Motor neuron (in vitro differentiated cells): ENCODE data around the gene KRT32. TPM values are rescaled to one million over a fixed set of nuclear protein-coding genes. Genes with fewer than 3 reads are reported as not detected.

ENCODE experiments used
- total RNA-seq, 8 experiments: library from RNA; unstranded; fragments of 300-600 nt; gene quantifications; 2 replicates each; pipeline versions ENCODE4 v1.2.3 to v1.2.4, GENCODE V29; 2022

KRT32 gene
- total RNA-seq, 8 experiments from 2014 or later: 0.05 TPM; not detected in 7

Other genes with a start within 250 kb of the KRT32 start
- under 1 TPM in 1 of 8 experiments, not detected in 7; 0.85 TPM for gene KRTAP9-2, start 240.7 kb downstream of the KRT32 start, total RNA-seq
- gene KRTAP9-3, start 234.9 kb downstream of the KRT32 start, total RNA-seq: under 1 TPM in 1 of 8 experiments, not detected in 7; 0.21 TPM
- not detected for gene KRTAP9-8, start 229.4 kb downstream of the KRT32 start, total RNA-seq
- gene KRTAP9-4, start 217.7 kb downstream of the KRT32 start, total RNA-seq: not detected
- under 1 TPM in 1 of 8 experiments, not detected in 7; 0.28 TPM for gene KRTAP9-9, start 212.0 kb downstream of the KRT32 start, total RNA-seq
- gene KRTAP9-6, start 202.0 kb downstream of the KRT32 start, total RNA-seq: not detected
- gene KRTAP9-7, start 191.7 kb downstream of the KRT32 start, total RNA-seq: under 1 TPM in 1 of 8 experiments, not detected in 7; 0.45 TPM
- under 1 TPM in 1 of 8 experiments, not detected in 7; 0.57 TPM for gene KRTAP29-1, start 164.5 kb downstream of the KRT32 start, total RNA-seq
- under 1 TPM in 4 of 8 experiments, not detected in 4; 0.17 to 1.00 (median 0.27) TPM for gene KRTAP16-1, start 158.1 kb downstream of the KRT32 start, total RNA-seq
- under 1 TPM in 1 of 8 experiments, not detected in 7; 0.57 TPM for gene KRTAP17-1, start 151.7 kb downstream of the KRT32 start, total RNA-seq
- not detected for gene KRT33A, start 116.6 kb downstream of the KRT32 start, total RNA-seq
- gene KRT33B, start 97.6 kb downstream of the KRT32 start, total RNA-seq: under 1 TPM in 1 of 8 experiments, not detected in 7; 0.13 TPM
- under 1 TPM in 2 of 8 experiments, not detected in 6; 0.14 TPM for gene KRT34, start 85.1 kb downstream of the KRT32 start, total RNA-seq
- gene KRT31, start 69.8 kb downstream of the KRT32 start, total RNA-seq: under 1 TPM in 2 of 8 experiments, not detected in 6; 0.32 to 0.38 TPM
- gene KRT37, start 42.8 kb downstream of the KRT32 start, total RNA-seq: under 1 TPM in 3 of 8 experiments, not detected in 5; 0.05 to 0.41 (median 0.33) TPM
- gene KRT38, start 26.4 kb downstream of the KRT32 start, total RNA-seq: under 1 TPM in 3 of 8 experiments, not detected in 5; 0.11 to 0.92 (median 0.71) TPM
- gene KRT35, start 13.8 kb upstream of the KRT32 start, total RNA-seq: under 1 TPM in 4 of 8 experiments, not detected in 4; 0.09 to 0.24 (median 0.17) TPM
- gene KRT36, start 22.5 kb upstream of the KRT32 start, total RNA-seq: under 1 TPM in 2 of 8 experiments, not detected in 6; 0.19 to 0.25 TPM
- 1 to 10 TPM in 1 of 8 experiments, under 1 TPM in 3, not detected in 4; 0.32 to 1.9 (median 0.67) TPM for gene KRT13, start 38.2 kb upstream of the KRT32 start, total RNA-seq
- gene KRT15, start 51.5 kb upstream of the KRT32 start, total RNA-seq: 1 to 10 TPM in 2 of 8 experiments, under 1 TPM in 5, not detected in 1; 0.11 to 4.0 (median 0.25) TPM
- 1 to 10 TPM in 3 of 8 experiments, under 1 TPM in 3, not detected in 2; 0.29 to 6.2 (median 0.86) TPM for gene KRT19, start 60.9 kb upstream of the KRT32 start, total RNA-seq
- gene KRT9, start 104.7 kb upstream of the KRT32 start, total RNA-seq: 1 to 10 TPM in 1 of 8 experiments, under 1 TPM in 6, not detected in 1; 0.11 to 1.5 (median 0.46) TPM
- gene KRT14, start 119.5 kb upstream of the KRT32 start, total RNA-seq: 1 to 10 TPM in 1 of 8 experiments, under 1 TPM in 4, not detected in 3; 0.18 to 1.3 (median 0.54) TPM
- 10 to 100 TPM in 1 of 8 experiments, 1 to 10 TPM in 3, not detected in 4; 1.0 to 26.9 (median 4.5) TPM for gene KRT16, start 145.4 kb upstream of the KRT32 start, total RNA-seq
- 10 to 100 TPM in 3 of 8 experiments, 1 to 10 TPM in 1, under 1 TPM in 2, not detected in 2; 0.17 to 18.1 (median 5.8) TPM for gene KRT17, start 157.2 kb upstream of the KRT32 start, total RNA-seq
- gene EIF1, start 221.5 kb upstream of the KRT32 start, total RNA-seq: 100 to 1,000 TPM; 160 to 776 (median 444) TPM
- gene GAST, start 244.9 kb upstream of the KRT32 start, total RNA-seq: not detected